NAMALWA (cell line): Measurements from ENCODE around the gene SNORC.

Experiments
- DNase-seq: peaks from one replicate; pipeline ENCODE4 v3.0.0-alpha.2; 2015; ENCODE audit warnings: low spot score

The SNORC gene

GRCh38 chr2:232869138-232870017 lies 686 bp upstream of the SNORC start:
- no peak for DNase-seq

GRCh38 chr2:232870766-232871371 lies 805 bp downstream of the SNORC start:
- DNase-seq: no peak

DNA sequence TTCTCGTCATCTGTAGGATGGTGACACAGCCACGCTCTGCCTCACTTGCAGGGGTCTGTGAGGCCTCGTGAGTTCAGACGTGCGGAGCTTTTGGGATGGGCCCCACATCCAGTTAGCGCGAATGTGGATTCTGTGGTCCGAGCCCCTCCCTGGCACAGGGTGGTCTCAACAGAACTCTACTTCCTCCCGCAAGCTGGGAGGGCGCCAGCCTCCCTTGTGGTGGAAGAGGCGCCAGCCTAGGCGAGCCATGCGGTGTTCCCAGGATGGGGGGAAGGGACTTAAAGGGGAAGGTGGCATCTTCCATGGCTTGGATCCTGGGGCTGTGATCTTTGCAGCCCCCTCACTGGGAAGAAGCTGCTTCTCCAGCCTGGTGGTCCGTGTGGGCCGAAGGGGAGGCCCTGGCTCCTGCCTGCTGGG lies 1.4 kb downstream of the SNORC start:
- no peak for DNase-seq

- no peak for DNase-seq
Measured at GRCh38 chr2:232871835-232872736, 2.0 kb downstream of the SNORC start.

DNA sequence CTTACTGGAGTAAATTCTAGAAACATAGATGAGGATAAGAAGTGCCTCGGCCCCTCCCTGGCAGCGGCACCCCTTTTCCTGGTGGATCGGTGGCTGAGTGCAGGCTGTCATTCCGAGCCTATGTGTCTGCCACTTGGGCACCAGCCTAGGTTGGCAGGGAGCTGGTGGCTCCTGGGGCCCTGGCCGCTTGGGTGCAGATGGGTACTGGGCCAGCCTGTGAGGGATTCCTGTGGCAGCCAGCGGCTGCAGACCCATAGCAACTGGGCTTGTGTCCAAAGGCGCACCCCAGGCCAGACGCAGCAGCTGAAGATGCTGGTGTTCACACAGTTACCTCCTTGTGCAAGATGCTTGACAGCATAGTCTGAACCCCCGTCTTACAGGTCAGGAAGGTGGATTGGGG lies 2.8 kb downstream of the SNORC start:
- DNase-seq: no peak

DNA sequence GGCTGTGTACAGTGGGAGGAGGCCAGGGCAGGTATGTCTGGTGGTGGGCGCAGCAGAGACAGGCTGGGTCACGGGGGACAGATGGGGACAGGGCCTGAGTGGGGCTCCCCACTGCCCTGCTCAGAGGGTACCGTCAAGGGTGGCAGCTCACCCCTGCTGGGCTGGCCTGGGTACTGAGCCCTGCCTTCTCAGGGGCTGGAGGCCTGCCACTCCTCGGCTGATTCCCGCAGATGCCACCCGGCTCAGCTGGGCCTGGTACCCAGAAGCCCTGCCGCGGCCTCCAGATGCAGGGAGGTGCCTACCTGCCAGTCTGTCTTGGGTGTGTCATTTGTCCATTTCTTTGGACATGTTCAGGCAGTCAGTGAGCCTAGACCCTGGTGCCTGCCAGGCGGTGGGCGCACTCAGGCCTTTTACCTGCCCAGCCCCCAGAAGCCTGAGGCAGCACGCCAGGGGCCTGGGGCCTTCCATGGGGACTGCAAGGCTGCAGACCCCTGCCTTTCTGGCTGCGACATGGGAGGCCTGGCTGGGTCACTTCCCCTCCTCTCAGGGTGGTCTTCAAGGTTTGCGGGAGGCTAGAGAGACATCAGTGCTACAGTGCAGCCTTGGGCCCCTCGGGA lies 3.3 kb downstream of the SNORC start:
- DNase-seq: no peak

GRCh38 chr2:232873909-232874641 lies 4.0 kb downstream of the SNORC start:
- no peak for DNase-seq

DNA sequence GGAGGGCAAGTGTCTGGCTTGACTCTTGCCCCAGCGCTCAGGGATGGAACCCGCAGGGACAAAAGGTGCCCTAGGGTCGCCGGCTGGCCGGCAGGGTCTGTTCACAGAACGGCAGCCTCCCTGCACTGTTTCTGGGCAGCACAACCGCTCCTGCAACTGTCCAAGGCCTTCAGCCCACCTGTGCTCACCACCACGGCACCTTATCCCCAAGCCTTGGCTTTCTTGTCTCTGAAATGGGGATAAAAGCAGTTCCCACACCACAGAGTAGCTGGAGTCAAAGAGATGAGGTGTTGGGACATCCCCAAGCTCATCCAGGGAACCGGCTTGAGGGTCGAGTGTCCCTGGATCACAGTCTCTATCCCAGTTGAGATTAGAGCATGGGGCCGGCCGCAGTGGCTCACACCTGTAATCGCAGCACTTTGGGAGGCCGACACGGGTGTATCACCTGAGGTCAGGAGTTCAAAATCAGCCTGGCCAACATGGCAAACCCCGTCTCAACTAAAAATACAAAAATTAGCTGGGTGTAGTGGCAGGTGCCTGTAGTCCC lies 4.7 kb downstream of the SNORC start:
- no peak for DNase-seq

- DNase-seq: no peak
Measured at GRCh38 chr2:232875256-232876121, 5.4 kb downstream of the SNORC start.

- DNase-seq: no peak
Measured at GRCh38 chr2:232876161-232876977, 6.3 kb downstream of the SNORC start.

- DNase-seq: no peak
Measured at GRCh38 chr2:232876978-232877441, 6.9 kb downstream of the SNORC start.

- no peak for DNase-seq
Measured at GRCh38 chr2:232877940-232878511, 8.0 kb downstream of the SNORC start.

DNA sequence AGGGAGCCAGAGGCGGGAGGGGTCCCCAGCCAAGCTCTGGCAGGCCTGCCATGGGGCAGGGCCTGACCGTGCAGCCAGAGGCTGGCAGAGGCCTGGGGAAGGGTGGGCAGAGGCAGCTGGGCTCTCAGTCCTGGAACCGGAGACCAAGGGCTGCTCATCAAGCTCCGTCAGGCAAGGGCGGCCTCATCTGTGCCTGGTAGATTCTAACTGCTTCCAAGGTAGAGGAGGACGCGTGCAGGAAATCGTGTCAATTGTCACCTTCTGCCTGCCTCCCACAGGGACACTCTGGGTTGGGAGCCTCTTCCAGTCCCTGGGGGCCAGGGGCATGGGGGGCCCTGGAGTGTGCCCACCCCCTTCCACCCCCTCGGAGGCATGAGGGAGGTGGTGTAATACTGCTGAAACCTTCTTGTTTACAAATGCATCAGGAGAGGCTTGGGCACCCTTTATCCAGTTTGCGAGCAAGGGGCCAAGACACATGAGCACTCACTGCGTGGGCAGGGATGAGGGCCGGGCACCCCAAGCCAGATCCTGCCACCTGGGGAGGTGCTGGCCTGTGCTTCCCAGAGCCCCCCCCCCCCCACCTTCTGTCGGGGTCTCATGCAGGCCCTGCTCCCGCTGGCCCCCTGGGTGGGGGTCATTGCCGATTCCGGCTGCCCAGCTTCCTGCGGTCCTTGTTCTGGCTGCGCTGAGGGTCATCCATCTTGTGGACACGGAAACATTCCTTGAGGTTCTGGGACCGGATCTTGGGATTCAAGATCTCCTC lies 9.0 kb downstream of the SNORC start:
- DNase-seq: no peak

- no peak for DNase-seq
Measured at GRCh38 chr2:232879618-232880494, 9.8 kb downstream of the SNORC start.

DNA sequence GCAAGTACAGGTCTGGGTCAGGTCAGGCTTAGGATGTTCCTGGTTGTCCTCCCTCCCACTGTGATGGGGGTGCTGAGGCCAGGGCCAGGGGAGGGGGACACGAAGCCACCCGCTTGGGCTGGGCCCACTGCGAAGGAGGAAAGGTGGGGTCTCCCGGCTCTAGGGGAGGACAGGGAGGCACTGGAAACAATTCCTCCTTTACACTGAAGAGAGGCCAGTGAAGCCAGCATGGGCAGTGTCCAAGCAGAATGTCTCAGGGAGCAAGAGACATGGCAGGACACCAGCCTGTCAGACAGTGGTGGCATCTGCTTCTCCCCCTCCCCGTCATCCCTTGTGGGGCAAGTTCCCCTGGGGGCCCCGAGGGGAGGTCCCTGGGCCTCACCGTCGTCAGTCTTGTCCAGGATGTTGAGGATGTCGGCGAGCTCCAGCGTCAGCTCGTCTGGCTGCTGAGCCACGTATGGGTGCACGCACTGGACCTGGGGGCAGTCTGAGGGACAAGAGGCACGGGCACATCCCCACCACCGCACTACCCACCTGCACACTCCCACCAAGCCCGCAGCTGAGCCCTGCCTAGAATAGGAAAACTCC lies 10.8 kb downstream of the SNORC start:
- DNase-seq: no peak

DNA sequence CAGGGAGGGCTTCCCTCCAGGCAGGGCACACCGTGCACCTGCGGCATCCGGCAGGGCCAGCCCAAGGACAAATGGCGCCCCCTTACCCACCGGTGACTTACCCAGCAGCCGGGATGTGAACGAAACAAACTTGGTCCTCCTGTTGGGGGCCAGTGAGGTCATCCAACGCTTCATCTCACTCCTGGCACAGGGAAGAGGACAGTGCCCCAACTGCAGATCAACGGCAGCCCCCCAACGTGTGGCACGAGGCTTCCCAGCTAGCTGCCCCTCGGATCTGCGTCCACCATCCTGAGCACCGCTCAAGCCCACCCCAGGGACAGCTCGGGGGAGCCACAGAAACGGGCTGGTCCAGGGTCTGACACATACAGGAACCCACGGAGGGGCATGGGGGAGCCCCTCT lies 12.0 kb downstream of the SNORC start:
- no peak for DNase-seq
